Chondrocyte (in vitro differentiated cells): ENCODE results near the gene DOC2A. TPM values are rescaled to one million over a fixed set of nuclear protein-coding genes. Genes with fewer than 3 reads are reported as not detected.

ENCODE experiments used
- DNase-seq: peaks from one replicate; pipeline ENCODE4 v3.0.0; 2021; ENCODE audit warnings: mixed read lengths, low spot score
- H3K27ac Mint-ChIP-seq: one replicate; pipeline ENCODE4 v1.8.0; 2021; ENCODE audit warnings: mild to moderate bottlenecking, moderate library complexity, mixed read lengths; ENCODE audit not compliant: unreplicated experiment
- H3K27me3 Mint-ChIP-seq: 2 replicates; pipeline ENCODE4 v1.8.0; 2021; ENCODE audit warnings: low read depth, mixed read lengths
- H3K36me3 Mint-ChIP-seq: 2 replicates; pipeline ENCODE4 v1.8.0; 2021; ENCODE audit warnings: low read depth, mixed read lengths
- H3K4me1 Mint-ChIP-seq: 2 replicates; pipeline ENCODE4 v1.8.0; 2021; ENCODE audit warnings: low read depth, mild to moderate bottlenecking, mixed read lengths
- H3K4me3 Mint-ChIP-seq: one replicate; pipeline ENCODE4 v1.8.0; 2021; ENCODE audit warnings: mild to moderate bottlenecking, moderate library complexity, mixed read lengths; ENCODE audit not compliant: unreplicated experiment
- H3K9me3 Mint-ChIP-seq: 2 replicates; pipeline ENCODE4 v1.8.0; 2021; ENCODE audit warnings: low read depth, mixed read lengths
- CTCF ChIP-seq: fragments of 200-600 bp; sonication (generic); IDR thresholded peaks from 2 replicates; pipeline ENCODE4 v1.5.0; 2021; ENCODE audit warnings: antibody characterized with exemption, mild to moderate bottlenecking, moderate library complexity
- total RNA-seq: library from RNA; stranded (reverse); gene quantifications from 3 replicates; pipeline ENCODE4 v1.2.1, GENCODE V29; 2021

Gene DOC2A
- total RNA-seq, 1 donor from 2014 or later = 0.15 TPM

GRCh38 chr16:29993191-29993902, 17.5 kb downstream of the DOC2A start:
- H3K27ac Mint-ChIP-seq = no peak overlapping the region
- no peak overlapping the region for H3K4me3 Mint-ChIP-seq
- H3K4me1 Mint-ChIP-seq = peaks cover 24% of the 10 kb centered on the region
- no peak for TF ChIP-seq CTCF
- DNase-seq = no peak
- H3K27me3 Mint-ChIP-seq = no peaks in the 10 kb centered on the region
- H3K36me3 Mint-ChIP-seq = peaks cover 17% of the 10 kb centered on the region
- H3K9me3 Mint-ChIP-seq = no peaks in the 10 kb centered on the region

- peaks cover 23% of the 10 kb centered on the region for H3K36me3 Mint-ChIP-seq
- H3K27ac Mint-ChIP-seq = no peak overlapping the region
- H3K4me3 Mint-ChIP-seq = no peak overlapping the region
- no peaks in the 10 kb centered on the region for H3K27me3 Mint-ChIP-seq
- peak; percentile 33 for DNase-seq
- no peak for TF ChIP-seq CTCF
- no peaks in the 10 kb centered on the region for H3K9me3 Mint-ChIP-seq
- H3K4me1 Mint-ChIP-seq = peaks cover 24% of the 10 kb centered on the region
Measured at GRCh38 chr16:29992344-29992967, 18.4 kb downstream of the DOC2A start.

GRCh38 chr16:29991571-29991904, 19.3 kb downstream of the DOC2A start:
- no peaks in the 10 kb centered on the region for H3K9me3 Mint-ChIP-seq
- H3K27ac Mint-ChIP-seq = no peak overlapping the region
- DNase-seq = peak; percentile 52
- peaks cover 19% of the 10 kb centered on the region for H3K4me1 Mint-ChIP-seq
- H3K4me3 Mint-ChIP-seq = no peak overlapping the region
- H3K36me3 Mint-ChIP-seq = peaks cover 25% of the 10 kb centered on the region
- no peaks in the 10 kb centered on the region for H3K27me3 Mint-ChIP-seq
- TF ChIP-seq CTCF = no peak

- Mint-ChIP-seq H3K27ac (no peak overlapping the region), H3K4me1 (peaks cover 14% of the 10 kb centered on the region), H3K36me3 (peaks cover 29% of the 10 kb centered on the region), H3K4me3 (no peak overlapping the region), H3K27me3 (no peaks in the 10 kb centered on the region), H3K9me3 (no peaks in the 10 kb centered on the region)
- peak; percentile 83 for DNase-seq
- TF ChIP-seq CTCF = no peak
Measured at GRCh38 chr16:29990883-29991570, 19.8 kb downstream of the DOC2A start.

- H3K27ac Mint-ChIP-seq = no peak overlapping the region
- DNase-seq = no peak
- TF ChIP-seq CTCF = no peak
- H3K36me3 Mint-ChIP-seq = peaks cover 34% of the 10 kb centered on the region
- H3K27me3 Mint-ChIP-seq = no peaks in the 10 kb centered on the region
- H3K4me1 Mint-ChIP-seq = peaks cover 12% of the 10 kb centered on the region
- no peak overlapping the region for H3K4me3 Mint-ChIP-seq
- no peaks in the 10 kb centered on the region for H3K9me3 Mint-ChIP-seq
Measured at GRCh38 chr16:29990034-29990433, 20.8 kb downstream of the DOC2A start.
